Erythroblast (primary cell): ENCODE measurements around the gene NBDY.

Source experiments
- GATA1 ChIP-seq: IDR thresholded peaks from 2 replicates; pipeline ENCODE4 v1.6.1; 2011; ENCODE audit warnings: low read depth, mild to moderate bottlenecking, control low read depth, low read length, moderate library complexity
- POLR2A ChIP-seq: IDR thresholded peaks from 2 replicates; pipeline ENCODE4 v1.6.1; 2011; ENCODE audit warnings: mild to moderate bottlenecking, low read length

DNA sequence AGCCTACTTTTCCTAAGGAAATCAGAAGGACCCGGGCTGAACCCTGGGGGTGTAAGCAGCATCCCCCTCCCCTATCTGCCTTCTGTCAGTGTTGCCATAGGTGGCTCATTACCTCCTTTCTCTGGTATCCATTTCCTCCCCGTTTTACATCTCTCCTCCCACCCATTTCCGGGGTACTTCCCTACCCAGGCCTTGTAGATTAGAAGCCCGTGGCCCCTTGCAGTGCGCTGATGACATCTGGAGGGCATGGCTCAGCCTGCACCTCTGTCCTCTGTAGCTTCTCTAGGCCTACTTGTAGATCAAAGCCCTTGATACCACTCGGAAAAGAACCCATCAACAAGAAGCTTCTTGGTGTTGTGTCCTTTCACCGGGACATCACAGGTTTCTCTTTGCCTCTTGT is 71.8 kb downstream of the NBDY start:
- no peak for TF ChIP-seq POLR2A
- TF ChIP-seq GATA1 = no peak
